Measurements from ENCODE around the gene TBCD. TPM values are rescaled to one million over a fixed set of nuclear protein-coding genes. Genes with fewer than 3 reads are reported as not detected.

The TBCD gene
- polyA plus RNA-seq, 1 experiment = 38.6 TPM

- ChIA-PET CTCF (no interaction called here), POLR2A (no interaction called here)
- H3K36me3 ChIP-seq (ENCODE audit: control insufficient read depth, insufficient read depth, low read length) = peaks cover 10% of the 10 kb centered on the region
- no peak for TF ChIP-seq CTCF (IDR thresholded peaks at IDR 0.05; ENCODE audit: insufficient read depth, low read depth, low read length)
- H3K27me3 ChIP-seq (ENCODE audit: control insufficient read depth, insufficient read depth, low read length) = no peaks in the 10 kb centered on the region
- no peak overlapping the region for H3K4me3 ChIP-seq (ENCODE audit: low read depth, low read length)
- no peak for DNase-seq (ENCODE audit: low read depth)
Measured at GRCh38 chr17:82722341-82723013, 29.4 kb upstream of the TBCD start.

GRCh38 chr17:82723169-82723807 is 28.6 kb upstream of the TBCD start:
- Histone ChIP-seq H3K36me3 (ENCODE audit: control insufficient read depth, insufficient read depth, low read length) (peaks cover 10% of the 10 kb centered on the region), H3K27me3 (ENCODE audit: control insufficient read depth, insufficient read depth, low read length) (no peaks in the 10 kb centered on the region), H3K4me3 (ENCODE audit: low read depth, low read length) (no peak overlapping the region)
- DNase-seq (ENCODE audit: low read depth) = no peak
- TF ChIP-seq CTCF (IDR thresholded peaks at IDR 0.05; ENCODE audit: insufficient read depth, low read depth, low read length) = no peak
- ChIA-PET CTCF (no interaction called here), POLR2A (no interaction called here)

- POLR2A ChIA-PET = no interaction called here
Measured at GRCh38 chr17:82726427-82726826, 25.4 kb upstream of the TBCD start.

GRCh38 chr17:82729479-82730260 is 22.2 kb upstream of the TBCD start:
- H3K4me3 ChIP-seq (ENCODE audit: low read depth, low read length) = no peak overlapping the region
- no peak for DNase-seq (ENCODE audit: low read depth)
- H3K27me3 ChIP-seq (ENCODE audit: control insufficient read depth, insufficient read depth, low read length) = no peaks in the 10 kb centered on the region
- ChIA-PET POLR2A (no interaction called here), CTCF (interaction anchor here (0.6 kb wide), 1 partner anchor 386 kb away, joined by 3 read pairs; no protein-coding TSS in a partner anchor)
- peaks cover 7% of the 10 kb centered on the region for H3K36me3 ChIP-seq (ENCODE audit: control insufficient read depth, insufficient read depth, low read length)
- TF ChIP-seq CTCF (IDR thresholded peaks at IDR 0.05; ENCODE audit: insufficient read depth, low read depth, low read length) = no peak

More at GRCh38 chr17:82726427-82726826, 25.4 kb upstream of the TBCD start:
- TF ChIP-seq CTCF (IDR thresholded peaks at IDR 0.05; ENCODE audit: insufficient read depth, low read depth, low read length) = no peak
- no peak for DNase-seq (ENCODE audit: low read depth)
- peaks cover 7% of the 10 kb centered on the region for H3K36me3 ChIP-seq (ENCODE audit: control insufficient read depth, insufficient read depth, low read length)
- no peaks in the 10 kb centered on the region for H3K27me3 ChIP-seq (ENCODE audit: control insufficient read depth, insufficient read depth, low read length)
- CTCF ChIA-PET = no interaction called here
- no peak overlapping the region for H3K4me3 ChIP-seq (ENCODE audit: low read depth, low read length)

GRCh38 chr17:82732118-82732743 is 19.6 kb upstream of the TBCD start:
- no peak for TF ChIP-seq CTCF (IDR thresholded peaks at IDR 0.05; ENCODE audit: insufficient read depth, low read depth, low read length)
- H3K27me3 ChIP-seq (ENCODE audit: control insufficient read depth, insufficient read depth, low read length) = no peaks in the 10 kb centered on the region
- POLR2A ChIA-PET = no interaction called here
- CTCF ChIA-PET = no interaction called here
- peaks cover 3% of the 10 kb centered on the region for H3K36me3 ChIP-seq (ENCODE audit: control insufficient read depth, insufficient read depth, low read length)
- DNase-seq (ENCODE audit: low read depth) = no peak
- H3K4me3 ChIP-seq (ENCODE audit: low read depth, low read length) = no peak overlapping the region
